Erythroblast (primary cell): ENCODE results near the gene CCDC57.

Experiments
- GATA1 ChIP-seq: IDR thresholded peaks from 2 replicates; pipeline ENCODE4 v1.6.1; 2011; ENCODE audit warnings: low read depth, mild to moderate bottlenecking, control low read depth, low read length, moderate library complexity
- POLR2A ChIP-seq: IDR thresholded peaks from 2 replicates; pipeline ENCODE4 v1.6.1; 2011; ENCODE audit warnings: mild to moderate bottlenecking, low read length

- TF ChIP-seq POLR2A = no peak
- no peak for TF ChIP-seq GATA1
These were observed 148.9 kb downstream of the CCDC57 start for GRCh38 chr17:82063424-82064415.
